ENCODE measurements around the gene ANTXRL.
"Not testable (repeated sequence)": the region's sequence is repeated elsewhere in the genome, so short reads cannot be mapped to it uniquely, and the experiment has no call there.

The ANTXRL gene

DNA sequence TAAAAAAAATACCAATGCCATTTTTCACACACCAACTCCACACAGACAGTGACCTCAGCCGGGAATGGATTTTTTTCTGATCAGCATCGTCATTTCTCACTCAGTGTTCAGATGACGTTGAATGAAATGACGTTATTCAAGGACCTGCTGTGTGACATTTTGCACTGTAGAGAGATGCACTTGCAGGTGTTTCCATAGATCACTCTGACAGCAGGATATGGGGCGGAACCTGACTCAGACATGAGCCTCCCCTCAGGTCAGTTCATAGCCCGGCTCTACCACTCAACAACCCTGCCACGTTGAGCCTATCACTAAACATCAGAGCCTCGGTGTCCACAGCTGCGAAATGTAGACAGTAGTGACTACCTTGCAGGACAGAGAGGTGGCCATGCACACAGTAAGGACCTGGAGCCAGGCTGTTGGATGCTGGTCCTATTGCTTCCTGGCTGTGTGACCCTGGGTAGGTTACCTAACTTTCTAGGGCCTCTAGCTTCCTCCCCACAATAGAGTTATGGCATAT, 41.4 kb upstream of the ANTXRL start:
- H3K27me3 Mint-ChIP-seq (ENCODE audit: low read depth, poor library complexity): no peaks in the 10 kb centered on the region
- no peak for TF ChIP-seq CTCF (IDR thresholded peaks at IDR 0.05)
- H3K36me3 Mint-ChIP-seq (ENCODE audit: low read depth): no peaks in the 10 kb centered on the region
- no peaks in the 10 kb centered on the region for H3K4me1 Mint-ChIP-seq
- no peak overlapping the region for H3K4me3 Mint-ChIP-seq
- DNase-seq: no peak
- H3K9me3 Mint-ChIP-seq: peaks cover 20% of the 10 kb centered on the region
- no peak overlapping the region for H3K27ac Mint-ChIP-seq

GRCh38 chr10:46246400-46247180, 40.2 kb upstream of the ANTXRL start:
- H3K27ac Mint-ChIP-seq; H3K27me3 Mint-ChIP-seq (ENCODE audit: low read depth, poor library complexity); H3K4me1 Mint-ChIP-seq; DNase-seq; H3K36me3 Mint-ChIP-seq (ENCODE audit: low read depth); H3K4me3 Mint-ChIP-seq: not testable (repeated sequence)
- peaks cover 14% of the 10 kb centered on the region for H3K9me3 Mint-ChIP-seq

GRCh38 chr10:46247181-46247475, 39.7 kb upstream of the ANTXRL start:
- Mint-ChIP-seq H3K4me3 (no peak overlapping the region), H3K27ac (no peak overlapping the region)

DNA sequence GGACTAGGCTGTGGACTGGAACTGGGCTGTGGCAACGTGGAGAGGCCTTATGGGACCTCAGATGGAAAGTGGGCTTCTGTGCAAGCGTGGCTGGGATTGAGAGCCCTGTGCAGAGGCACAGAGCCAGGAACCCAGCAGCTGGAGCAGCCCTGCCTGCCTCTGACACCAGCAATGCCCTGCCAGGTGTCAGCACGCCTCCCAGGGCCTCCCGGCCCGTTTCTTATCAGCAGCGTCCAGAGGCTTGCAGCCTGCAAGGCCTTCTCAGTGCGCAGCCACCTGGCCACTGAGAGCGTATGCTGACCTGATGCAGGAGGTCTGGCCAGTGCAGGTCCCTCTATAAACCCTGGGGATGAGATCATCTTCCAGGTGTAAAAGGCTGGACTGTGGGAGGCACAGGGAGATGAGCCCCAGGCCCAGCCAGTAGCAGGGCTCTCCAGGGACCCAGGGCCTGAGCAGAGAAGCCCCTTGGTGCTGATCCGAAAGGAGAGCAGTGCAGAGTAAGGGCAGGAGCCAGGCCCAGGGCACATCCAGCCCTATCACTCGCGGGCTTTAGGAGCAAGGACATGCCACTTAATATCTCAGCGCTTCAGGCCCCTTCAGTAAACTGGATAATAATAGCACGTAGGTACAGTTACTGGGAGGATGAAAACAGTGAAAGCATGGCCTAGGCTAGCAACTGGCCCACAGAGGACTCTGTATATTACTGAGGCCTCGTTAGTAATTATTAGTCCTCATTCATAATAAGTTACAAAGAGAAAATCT, 38.8 kb upstream of the ANTXRL start:
- Mint-ChIP-seq H3K4me1 (no peaks in the 10 kb centered on the region), H3K4me3 (no peak overlapping the region), H3K36me3 (ENCODE audit: low read depth) (no peaks in the 10 kb centered on the region), H3K27ac (no peak overlapping the region), H3K9me3 (no peaks in the 10 kb centered on the region), H3K27me3 (ENCODE audit: low read depth, poor library complexity) (no peaks in the 10 kb centered on the region)
- TF ChIP-seq CTCF (IDR thresholded peaks at IDR 0.05): no peak
- DNase-seq: no peak

More at GRCh38 chr10:46247181-46247475, 39.7 kb upstream of the ANTXRL start:
- no peak for TF ChIP-seq CTCF (IDR thresholded peaks at IDR 0.05)
- no peaks in the 10 kb centered on the region for H3K4me1 Mint-ChIP-seq
- DNase-seq: no peak
- no peaks in the 10 kb centered on the region for H3K27me3 Mint-ChIP-seq (ENCODE audit: low read depth, poor library complexity)
- peaks cover 8% of the 10 kb centered on the region for H3K9me3 Mint-ChIP-seq
- no peaks in the 10 kb centered on the region for H3K36me3 Mint-ChIP-seq (ENCODE audit: low read depth)

- H3K9me3 Mint-ChIP-seq: no peaks in the 10 kb centered on the region
- no peak overlapping the region for H3K27ac Mint-ChIP-seq
- DNase-seq: no peak
- no peaks in the 10 kb centered on the region for H3K27me3 Mint-ChIP-seq (ENCODE audit: low read depth, poor library complexity)
- H3K4me1 Mint-ChIP-seq: no peaks in the 10 kb centered on the region
- H3K4me3 Mint-ChIP-seq: no peak overlapping the region
- no peak for TF ChIP-seq CTCF (IDR thresholded peaks at IDR 0.05)
- no peaks in the 10 kb centered on the region for H3K36me3 Mint-ChIP-seq (ENCODE audit: low read depth)
These were observed 38.1 kb upstream of the ANTXRL start for GRCh38 chr10:46248651-46249146.

- not testable (repeated sequence) for H3K36me3 Mint-ChIP-seq (ENCODE audit: low read depth); H3K4me3 Mint-ChIP-seq; H3K4me1 Mint-ChIP-seq; H3K9me3 Mint-ChIP-seq; H3K27me3 Mint-ChIP-seq (ENCODE audit: low read depth, poor library complexity); DNase-seq; H3K27ac Mint-ChIP-seq
These were observed 37.0 kb upstream of the ANTXRL start for GRCh38 chr10:46249617-46250344.

Data from nephron progenitor cell (in vitro differentiated cells).